Panc1 (cell line): ENCODE results near the gene NDUFC2. TPM values are rescaled to one million over a fixed set of nuclear protein-coding genes. Genes with fewer than 3 reads are reported as not detected.

Experiments used
- ATAC-seq: fragments of 200-7000 bp; cut with Tn5 transposase; 2 replicates; pipeline ENCODE4 v1.9.1; 2020; ENCODE audit warnings: mild to moderate bottlenecking, moderate library complexity
- BruUV-seq: library from RNA; stranded (reverse); fragments of 400-500 nt; replicated peaks from 2 replicates; lab custom pipeline; 2021; lab: Mats Ljungman, UMichigan
- CTCF ChIA-PET: fragments of 300-600 bp; sonication (Branson Sonifier 250); formaldehyde crosslinking; loops from one replicate; lab custom pipeline; 2022; ENCODE audit warnings: antibody characterized with exemption; lab: Charles Lee
- POLR2A ChIA-PET: fragments of 300-600 bp; sonication (Branson Sonifier 250); formaldehyde crosslinking; loops from one replicate; lab custom pipeline; 2022; ENCODE audit warnings: antibody characterized with exemption; lab: Charles Lee
- DNase-seq: peaks from one replicate; pipeline ENCODE4 v3.0.0-alpha.2; 2010; ENCODE audit warnings: low read depth, low spot score
- H3K27ac ChIP-seq: 2 replicates; pipeline ENCODE4 v1.5.1; 2011; ENCODE audit warnings: mild to moderate bottlenecking, low read length, inconsistent platforms
- H3K27me3 ChIP-seq: fragments of 200-500 bp; sonication (Bioruptor generic); 2 replicates; pipeline ENCODE4 v1.6.0; 2014; ENCODE audit warnings: low read length, inconsistent platforms; ENCODE audit not compliant: control insufficient read depth, insufficient read depth
- H3K36me3 ChIP-seq: fragments of 200-500 bp; sonication (Bioruptor generic); 2 replicates; pipeline ENCODE4 v1.5.1; 2014; ENCODE audit warnings: inconsistent platforms, mild to moderate bottlenecking, low read length, moderate library complexity; ENCODE audit not compliant: control insufficient read depth, insufficient read depth
- H3K4me1 ChIP-seq: 2 replicates; pipeline ENCODE4 v1.5.1; 2011; ENCODE audit warnings: inconsistent platforms, mild to moderate bottlenecking, low read length, moderate library complexity; ENCODE audit not compliant: control insufficient read depth, insufficient read depth
- H3K4me3 ChIP-seq, 2 experiments: 2 replicates each; pipeline ENCODE4 v1.5.1; 2011 to 2012; ENCODE audit warnings: low read depth in 2 of 2, low read length in 2 of 2, mild to moderate bottlenecking in 2 of 2, inconsistent platforms in 1 of 2, moderate library complexity in 1 of 2
- H3K9me3 ChIP-seq: fragments of 200-500 bp; sonication (Bioruptor generic); 2 replicates; pipeline ENCODE4 v1.5.1; 2014; ENCODE audit warnings: low read depth, mild to moderate bottlenecking, inconsistent platforms, low read length, moderate library complexity; ENCODE audit not compliant: control insufficient read depth, insufficient read depth
- CTCF ChIP-seq: fragments of 450-650 bp; IDR thresholded peaks from 2 replicates; pipeline ENCODE4 v1.5.1; 2017; ENCODE audit warnings: mild to moderate bottlenecking
- POLR2AphosphoS5 ChIP-seq: IDR thresholded peaks from 2 replicates; pipeline ENCODE4 v1.6.1; 2012; ENCODE audit warnings: mild to moderate bottlenecking, low read depth, low read length, moderate library complexity
- REST ChIP-seq, 2 experiments: IDR thresholded peaks; 2 replicates each; pipeline ENCODE4 v1.6.1; 2011 to 2012; ENCODE audit warnings: low read depth in 2 of 2, control low read depth in 1 of 2, low read length in 1 of 2, mild to moderate bottlenecking in 1 of 2, moderate library complexity in 1 of 2; ENCODE audit not compliant: insufficient read depth in 1 of 2
- SIN3A ChIP-seq: IDR thresholded peaks from 2 replicates; pipeline ENCODE4 v1.6.1; 2012; ENCODE audit warnings: low read depth, mild to moderate bottlenecking, low read length, moderate library complexity, borderline replicate concordance; ENCODE audit not compliant: insufficient read depth
- TCF7L2 ChIP-seq: IDR thresholded peaks from 2 replicates; pipeline ENCODE4 v1.6.1; 2011; ENCODE audit warnings: mild to moderate bottlenecking, low read depth, low read length, inconsistent platforms
- in situ Hi-C: cut with HindIII; loops from 2 replicates; pipeline ENCODE4 v1.10.0; 2016; ENCODE audit warnings: low sequenced_read_pairs, low pct_unique_long_range_greater_than_20kb
- intact Hi-C: fragments of 100-400 bp; cut with micrococcal nuclease; formaldehyde crosslinking; loops from one replicate; pipeline ENCODE4 v1.10.0; 2022; ENCODE audit not compliant: unreplicated experiment
- total RNA-seq: library from RNA; stranded (reverse); gene quantifications from one replicate; pipeline ENCODE4 v1.2.1, GENCODE V29; 2021; ENCODE audit not compliant: unreplicated experiment

The NDUFC2 gene
- total RNA-seq, 1 experiment from 2014 or later = 308 TPM

- Histone ChIP-seq H3K4me1 (peaks cover 8% of the 10 kb centered on the region; the same call in 1 of the 2 replicates), H3K4me3 (peak overlapping the region; percentile 41 to 73), H3K27me3 (no peaks in the 10 kb centered on the region), H3K9me3 (no peaks in the 10 kb centered on the region), H3K36me3 (no peaks in the 10 kb centered on the region), H3K27ac (0 out of 2 replicates have a peak overlapping the region, but pooled peaks have one; percentile 26)
- no TSS peak for BruUV-seq
- no peak for TF ChIP-seq REST (IDR thresholded peaks at IDR 0.05; ENCODE audit: insufficient read depth in 1 of 2, low read depth in 2 of 2, low read length in 1 of 2)
- no peak for TF ChIP-seq SIN3A
- TF ChIP-seq CTCF = no peak
- no peak for TF ChIP-seq TCF7L2
- TF ChIP-seq POLR2AphosphoS5 = no peak
- intact Hi-C loops (loop anchor here (5.0 kb wide), 1 partner anchor 224 kb away; the partner anchor contains the start of genes AAMDC and RSF1), in situ Hi-C loops (no loop called here)
- peak; percentile 53 for ATAC-seq
- ChIA-PET POLR2A (no interaction called here), CTCF (interaction anchor here (1.5 kb wide), 1 partner anchor 16 kb away, joined by 5 read pairs; no protein-coding TSS in a partner anchor)
- DNase-seq = no peak
Observed at GRCh38 chr11:78046486-78046854, 33.2 kb downstream of the NDUFC2 start.

GRCh38 chr11:78045851-78046485 lies 33.7 kb downstream of the NDUFC2 start:
- CTCF ChIA-PET = interaction anchor here (0.5 to 1.5 kb wide), 5 partner anchors 11 to 704 kb away, joined by 3 to 11 read pairs (median 3); no protein-coding TSS in a partner anchor
- POLR2A ChIA-PET = no interaction called here
- TF ChIP-seq REST (IDR thresholded peaks at IDR 0.05; ENCODE audit: insufficient read depth in 1 of 2, low read depth in 2 of 2, low read length in 1 of 2) = no peak
- peak; percentile 100 for TF ChIP-seq CTCF
- TF ChIP-seq SIN3A = no peak
- no peak for TF ChIP-seq TCF7L2
- peak; percentile 49; the same call in 1 of the 2 replicates for TF ChIP-seq POLR2AphosphoS5
- Histone ChIP-seq H3K4me3 (peak overlapping the region; percentile 41 to 73), H3K9me3 (no peaks in the 10 kb centered on the region), H3K27ac (peak overlapping the region; percentile 79; the same call in 1 of the 2 replicates), H3K4me1 (peaks cover 5% of the 10 kb centered on the region; the same call in 1 of the 2 replicates), H3K36me3 (no peaks in the 10 kb centered on the region), H3K27me3 (no peaks in the 10 kb centered on the region)
- intact Hi-C loops = loop anchor here (5.0 kb wide), 1 partner anchor 224 kb away; the partner anchor contains the start of genes AAMDC and RSF1
- ATAC-seq (peak; percentile 96), DNase-seq (no peak)
- BruUV-seq = no TSS peak
- in situ Hi-C loops = no loop called here
